GM21737 (cell line): ENCODE measurements around the gene RIPK3.
"Not testable (repeated sequence)": the region's sequence is repeated elsewhere in the genome, so short reads cannot be mapped to it uniquely, and the experiment has no call there.

Experiments used
- ATAC-seq: cut with Tn5 transposase; IDR thresholded peaks from one replicate; pipeline ENCODE4 v1.9.1; 2021; ENCODE audit warnings: mild to moderate bottlenecking, moderate library complexity; ENCODE audit not compliant: unreplicated experiment

The RIPK3 gene

DNA sequence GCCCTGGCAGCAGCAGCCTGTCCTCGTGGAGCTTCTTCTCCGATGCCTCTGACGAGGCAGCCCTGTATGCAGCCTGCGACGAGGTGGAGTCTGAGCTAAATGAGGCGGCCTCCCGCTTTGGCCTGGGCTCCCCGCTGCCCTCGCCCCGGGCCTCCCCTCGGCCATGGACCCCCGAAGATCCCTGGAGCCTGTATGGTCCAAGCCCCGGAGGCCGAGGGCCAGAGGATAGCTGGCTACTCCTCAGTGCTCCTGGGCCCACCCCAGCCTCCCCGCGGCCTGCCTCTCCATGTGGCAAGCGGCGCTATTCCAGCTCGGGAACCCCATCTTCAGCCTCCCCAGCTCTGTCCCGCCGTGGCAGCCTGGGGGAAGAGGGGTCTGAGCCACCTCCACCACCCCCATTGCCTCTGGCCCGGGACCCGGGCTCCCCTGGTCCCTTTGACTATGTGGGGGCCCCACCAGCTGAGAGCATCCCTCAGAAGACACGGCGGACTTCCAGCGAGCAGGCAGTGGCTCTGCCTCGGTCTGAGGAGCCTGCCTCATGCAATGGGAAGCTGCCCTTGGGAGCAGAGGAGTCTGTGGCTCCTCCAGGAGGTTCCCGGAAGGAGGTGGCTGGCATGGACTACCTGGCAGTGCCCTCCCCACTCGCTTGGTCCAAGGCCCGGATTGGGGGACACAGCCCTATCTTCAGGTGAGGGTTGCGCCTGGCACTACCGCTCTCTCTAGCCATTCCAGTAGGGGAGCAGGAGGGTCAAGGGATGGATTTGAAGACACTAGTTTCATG, 30.3 kb upstream of the RIPK3 start:
- no peak for ATAC-seq

DNA sequence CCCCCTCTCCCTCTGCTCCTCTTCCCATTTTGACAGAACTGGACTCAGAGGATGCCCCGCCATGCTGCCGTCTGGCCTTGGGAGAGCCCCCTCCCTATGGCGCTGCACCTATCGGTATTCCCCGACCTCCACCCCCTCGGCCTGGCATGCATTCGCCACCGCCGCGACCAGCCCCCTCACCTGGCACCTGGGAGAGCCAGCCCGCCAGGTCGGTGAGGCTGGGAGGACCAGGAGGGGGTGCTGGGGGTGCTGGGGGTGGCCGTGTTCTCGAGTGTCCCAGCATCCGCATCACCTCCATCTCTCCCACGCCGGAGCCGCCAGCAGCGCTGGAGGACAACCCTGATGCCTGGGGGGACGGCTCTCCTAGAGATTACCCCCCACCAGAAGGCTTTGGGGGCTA, 29.7 kb upstream of the RIPK3 start:
- ATAC-seq, result no peak

DNA sequence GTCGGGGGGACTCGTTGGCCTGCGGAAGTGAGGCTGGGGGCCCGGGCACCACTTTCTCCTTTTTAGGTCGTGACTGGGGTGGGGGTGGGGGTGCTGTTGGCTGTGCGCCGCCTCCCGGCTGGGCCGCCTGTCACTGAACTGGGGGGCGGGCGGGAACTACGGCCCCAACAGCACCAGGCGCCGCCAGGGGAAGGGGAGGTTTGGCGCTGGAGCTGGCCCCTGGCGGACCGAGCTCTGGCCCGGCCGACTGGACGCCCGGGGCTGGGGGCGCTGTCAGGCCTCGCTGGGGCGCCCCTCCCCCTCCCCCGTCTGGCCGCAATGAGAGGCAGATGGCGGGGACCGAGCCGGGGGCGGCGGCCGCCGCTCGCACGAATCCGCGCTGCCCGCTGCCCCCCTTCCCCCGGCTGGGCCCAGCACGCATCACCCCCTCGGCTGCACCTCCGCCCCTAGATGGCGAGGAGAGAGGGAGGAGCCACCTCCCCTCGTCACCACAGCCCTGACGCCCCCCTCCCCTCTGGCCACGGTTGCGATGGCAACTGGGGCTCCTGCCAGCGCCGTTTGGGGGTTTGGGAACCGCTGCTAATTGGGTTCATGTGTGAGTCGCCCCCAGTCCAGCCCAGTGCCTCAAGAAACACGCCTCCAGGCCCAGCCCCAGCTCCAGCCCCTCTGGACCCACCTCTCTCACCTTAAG, 28.9 kb upstream of the RIPK3 start:
- ATAC-seq, result no peak

DNA sequence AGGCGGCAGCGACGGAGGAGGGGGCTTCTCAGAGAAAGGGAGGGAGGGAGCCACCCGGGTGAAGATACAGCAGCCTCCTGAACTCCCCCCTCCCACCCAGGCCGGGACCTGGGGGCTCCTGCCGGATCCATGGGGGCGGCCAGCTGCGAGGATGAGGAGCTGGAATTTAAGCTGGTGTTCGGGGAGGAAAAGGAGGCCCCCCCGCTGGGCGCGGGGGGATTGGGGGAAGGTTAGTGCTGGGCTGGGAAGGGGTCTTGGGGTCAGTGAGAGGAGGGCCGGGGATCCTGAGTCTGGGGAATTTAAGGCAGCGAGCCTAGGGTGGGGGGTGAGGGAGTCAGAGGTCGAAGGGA, 28.4 kb upstream of the RIPK3 start:
- no peak for ATAC-seq

DNA sequence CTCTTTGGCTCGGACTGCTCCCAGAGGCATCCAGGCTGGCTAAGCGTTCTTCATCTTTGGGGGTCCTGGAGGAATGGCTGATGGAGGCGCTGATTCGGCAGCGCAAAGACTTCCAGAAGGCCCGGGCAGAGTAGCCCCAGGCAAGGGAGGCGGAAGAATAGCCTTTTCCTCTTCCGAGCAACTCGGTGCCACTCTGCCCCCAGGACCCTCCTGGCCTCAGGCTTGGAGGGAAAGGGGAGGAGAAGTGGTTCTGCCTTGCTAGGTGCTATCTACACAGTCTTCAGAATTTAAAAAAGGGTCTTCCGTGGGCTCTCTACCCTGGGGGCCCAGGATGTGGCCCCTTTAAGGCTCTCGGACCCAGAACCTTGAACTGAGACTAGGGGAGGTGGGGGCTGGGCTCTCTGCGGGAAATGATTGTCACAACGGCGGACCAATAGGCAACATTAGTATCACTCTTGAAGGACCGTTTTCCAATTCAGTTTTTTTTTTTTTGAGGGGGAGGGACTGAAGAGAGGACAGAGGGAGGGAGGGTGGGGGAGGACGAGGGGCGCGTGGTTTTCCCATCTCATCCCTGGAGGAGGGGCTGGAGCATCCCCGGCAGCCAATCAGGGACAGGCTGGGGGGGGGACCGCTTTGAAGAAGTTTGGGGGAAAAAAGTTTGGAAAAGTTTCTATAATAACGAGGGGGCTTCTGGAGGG, 27.9 kb upstream of the RIPK3 start, which contains the start of gene NFATC4:
TSS of gene NFATC4 (plus strand) at position 671 of the 698 bp plus-strand sequence. CDS start 157 bp downstream, outside the sequence.
- no peak for ATAC-seq

DNA sequence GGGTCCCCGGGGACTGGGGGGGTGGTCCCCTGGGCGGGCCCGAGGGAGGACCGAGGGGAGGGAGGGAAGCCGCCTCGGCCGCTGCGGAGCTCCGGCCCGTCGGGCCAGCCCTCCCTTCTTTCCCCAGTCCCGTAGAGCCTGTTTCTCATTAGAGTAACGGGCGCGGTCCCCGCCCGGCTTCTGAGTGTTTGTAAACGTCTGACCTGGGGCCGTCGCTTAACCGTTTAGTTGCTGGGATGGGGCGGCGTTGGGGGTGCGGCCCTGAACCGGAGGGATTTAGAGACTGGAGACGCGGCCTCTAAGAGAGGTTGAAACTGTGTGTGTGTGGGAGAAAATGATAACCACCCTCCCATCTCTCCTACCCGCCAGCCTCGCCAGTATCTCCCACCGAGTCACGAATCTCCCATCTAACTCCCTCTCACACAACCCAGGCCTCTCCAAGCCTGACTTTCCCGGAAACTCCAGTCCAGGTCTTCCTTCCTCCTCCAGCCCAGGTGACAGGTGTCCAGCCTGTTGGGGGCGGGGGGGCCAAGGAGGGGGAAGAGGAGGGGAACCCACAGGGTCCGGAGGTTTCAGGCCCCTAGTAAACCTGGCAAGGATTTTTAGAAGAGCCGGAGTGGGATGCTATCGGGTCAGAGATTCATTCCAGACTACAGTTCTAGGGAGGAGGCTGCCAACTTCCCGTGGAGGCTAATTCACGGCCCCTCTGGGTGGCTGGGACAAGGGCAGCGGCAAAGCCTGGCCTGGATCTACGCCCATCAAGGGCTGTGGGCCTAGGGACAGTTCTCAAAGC, 27.1 kb upstream of the RIPK3 start:
- ATAC-seq, result peak; percentile 70

DNA sequence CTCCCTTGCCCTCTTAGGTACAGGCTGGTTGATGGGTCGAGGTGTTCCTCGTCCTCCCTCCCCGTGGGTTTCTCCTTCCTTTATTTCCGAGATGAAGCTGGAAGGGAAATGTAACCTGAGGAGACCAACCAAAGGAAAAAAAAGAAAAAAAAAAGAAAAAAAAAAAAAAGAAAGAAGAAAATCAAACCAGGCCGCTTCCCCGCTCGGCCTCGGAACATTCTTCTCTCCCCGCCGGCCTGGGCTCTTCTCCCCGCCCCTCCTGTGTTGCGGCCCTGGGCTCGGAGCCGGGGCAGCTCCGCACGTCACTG, 26.6 kb upstream of the RIPK3 start:
- no peak for ATAC-seq

DNA sequence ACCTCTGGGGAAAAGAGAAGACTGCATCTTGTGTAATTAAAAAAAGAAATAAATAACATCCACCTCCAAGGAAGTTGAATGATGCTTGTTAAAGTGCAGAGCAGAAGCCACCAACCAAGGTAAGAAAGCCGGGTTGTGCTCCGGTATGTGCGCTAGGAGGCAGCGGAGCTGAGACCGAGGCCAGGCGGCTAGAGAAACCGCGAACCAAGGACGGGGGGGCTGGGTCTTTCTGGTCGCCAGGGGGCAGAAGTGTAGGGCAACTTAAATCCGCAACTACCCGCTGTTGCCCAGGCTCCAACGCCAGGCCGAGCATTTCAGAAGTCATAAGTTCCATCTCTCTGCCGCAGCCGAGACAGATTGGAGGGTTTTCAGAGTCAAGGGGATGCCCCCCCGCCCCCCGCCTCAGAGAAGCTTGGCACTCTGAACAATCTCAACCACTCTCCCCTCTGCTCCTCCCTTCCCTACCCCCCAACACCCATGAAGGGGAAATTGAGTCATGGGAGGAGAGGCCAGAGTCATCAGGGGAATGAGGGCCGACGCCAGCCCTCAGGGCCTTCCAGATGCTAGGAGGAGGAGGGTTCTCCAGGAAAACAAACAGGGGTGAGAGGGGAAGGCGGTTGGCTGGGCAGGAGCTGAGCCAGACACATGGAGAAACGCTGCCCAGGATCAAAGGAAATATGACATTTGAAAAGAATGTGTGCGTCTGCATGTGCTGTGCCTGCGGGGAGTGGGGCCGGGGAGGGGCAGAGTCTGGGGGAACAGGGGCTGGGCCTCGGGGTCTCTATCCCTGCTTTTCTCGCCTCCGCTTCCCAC, 26.0 kb upstream of the RIPK3 start:
- no peak for ATAC-seq

DNA sequence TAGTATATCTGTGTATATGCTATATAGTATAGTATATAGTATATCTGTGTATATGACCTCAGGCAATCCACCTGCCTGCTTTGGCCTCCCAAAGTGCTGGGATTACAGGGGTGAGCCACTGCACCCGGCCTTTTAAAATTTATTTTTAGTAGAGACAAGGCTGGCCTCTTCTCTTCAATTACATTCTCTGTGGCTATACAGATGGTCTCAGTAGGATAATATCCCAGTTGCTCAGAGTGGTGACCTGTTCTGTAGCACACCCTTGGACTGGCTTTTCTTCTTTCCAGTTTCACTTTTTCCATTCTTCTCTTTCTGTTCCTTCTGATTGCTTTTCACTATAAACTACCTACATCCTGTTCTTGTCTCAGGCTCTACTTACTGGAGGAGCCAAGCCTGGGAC, 25.1 kb upstream of the RIPK3 start:
- ATAC-seq, result no peak

DNA sequence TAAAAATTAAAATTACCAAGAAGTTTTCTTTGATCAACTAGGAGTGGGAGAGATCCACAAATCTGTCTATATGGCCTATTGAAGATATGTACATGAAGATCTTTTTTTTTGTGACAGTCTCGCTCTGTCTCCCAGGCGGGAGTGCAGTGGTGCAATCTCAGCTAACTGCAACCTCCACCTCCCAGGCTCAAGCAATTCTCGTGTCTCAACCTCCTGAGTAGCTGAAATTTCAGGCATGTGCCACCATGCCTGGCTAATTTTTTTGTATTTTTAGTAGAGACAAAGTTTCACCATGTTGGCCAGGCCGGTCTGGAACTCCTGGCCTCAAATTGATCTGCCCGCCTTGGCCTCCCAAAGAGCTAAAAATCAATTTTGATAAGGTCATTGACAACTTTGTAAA, 23.6 kb upstream of the RIPK3 start:
- ATAC-seq, result no peak

DNA sequence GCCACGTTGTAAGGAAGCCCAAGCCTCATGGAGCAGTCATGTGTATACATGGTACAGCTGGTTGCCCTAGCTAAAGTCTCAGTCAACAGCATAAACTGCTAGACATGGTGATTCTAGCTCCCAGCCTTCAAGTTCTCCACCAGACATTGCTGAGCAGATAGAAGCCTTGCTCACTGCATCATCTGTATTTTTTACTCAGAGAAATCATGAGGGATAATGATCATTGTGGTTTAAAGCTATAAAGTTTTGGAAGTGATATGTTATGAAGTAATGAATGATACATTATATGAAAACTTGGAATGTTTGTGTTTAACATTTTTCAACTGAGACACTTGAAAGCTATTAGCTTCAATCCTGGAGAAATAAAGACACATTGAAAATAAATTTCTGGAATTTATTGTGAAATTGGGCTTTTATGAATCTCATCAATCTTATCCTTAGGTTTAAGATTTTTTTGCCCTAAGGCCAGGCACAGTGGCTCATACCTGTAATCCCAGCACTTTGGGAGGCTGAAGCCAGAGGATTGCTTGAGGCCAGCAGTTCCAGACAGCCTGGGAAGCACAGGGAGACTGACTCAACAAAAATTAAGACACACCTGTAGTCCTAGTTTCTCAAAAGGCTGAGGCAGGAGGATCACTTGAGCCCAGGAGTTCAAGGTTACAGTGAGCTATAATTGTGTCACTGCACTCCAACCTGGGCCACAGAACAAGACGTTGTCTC, 22.6 kb upstream of the RIPK3 start:
- no peak for ATAC-seq

DNA sequence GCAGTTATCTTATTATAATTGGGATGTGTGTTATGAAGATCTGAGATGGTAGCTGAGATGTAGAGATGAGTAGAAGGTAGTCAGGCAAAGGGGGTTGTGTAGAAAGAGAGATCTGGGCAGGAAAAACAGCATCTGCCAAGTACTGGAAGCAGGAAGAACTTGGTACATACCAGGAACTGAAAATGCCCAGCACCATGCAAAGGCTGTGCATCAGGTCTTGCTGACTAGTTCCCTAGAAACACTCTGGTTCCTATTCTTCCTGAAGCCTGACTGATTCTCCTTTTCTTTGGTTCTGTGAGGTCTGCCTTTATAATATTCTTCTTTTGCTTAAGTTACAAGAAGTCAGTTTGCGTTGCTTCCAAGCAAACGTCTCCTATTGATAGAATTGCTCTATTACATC, 21.5 kb upstream of the RIPK3 start:
- no peak for ATAC-seq

DNA sequence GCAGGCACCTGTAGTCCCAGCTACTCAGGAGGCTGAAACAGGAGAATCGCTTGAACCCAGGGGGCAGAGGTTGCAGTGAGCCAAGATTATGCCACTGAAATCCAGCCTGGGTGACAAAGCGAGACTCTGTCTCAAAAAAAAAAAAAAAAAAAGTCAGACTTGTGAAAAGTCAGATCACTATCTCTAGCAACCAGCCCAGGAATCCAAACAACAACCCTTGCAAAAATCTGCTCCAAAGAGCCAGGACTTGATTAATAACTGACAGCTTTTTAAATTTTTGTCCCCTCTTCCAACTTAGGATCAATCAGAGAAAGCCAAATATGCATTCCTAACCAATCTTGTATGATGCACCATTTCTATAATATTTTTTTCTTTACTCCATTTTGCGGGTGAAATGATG, 20.5 kb upstream of the RIPK3 start:
- ATAC-seq, result no peak

DNA sequence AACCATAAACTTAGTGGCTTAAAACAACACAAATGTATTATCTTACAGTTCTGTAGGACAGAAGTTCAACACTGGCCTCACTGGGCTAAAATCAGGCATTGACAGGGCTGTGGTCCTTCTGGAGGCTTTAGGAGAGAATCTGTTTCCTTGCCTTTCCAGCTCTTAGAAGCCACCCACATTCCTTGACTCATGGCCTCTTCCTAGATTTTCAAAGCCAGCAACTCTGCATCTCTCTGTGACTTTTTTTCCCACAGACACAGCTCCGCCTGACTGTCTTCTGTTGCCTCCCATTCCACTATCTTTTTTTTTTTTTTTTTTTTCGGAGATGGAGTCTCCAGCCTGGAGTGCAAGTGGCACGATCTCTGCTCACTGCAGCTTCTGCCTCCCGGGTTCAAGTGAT, 16.4 kb upstream of the RIPK3 start:
- ATAC-seq, result no peak

DNA sequence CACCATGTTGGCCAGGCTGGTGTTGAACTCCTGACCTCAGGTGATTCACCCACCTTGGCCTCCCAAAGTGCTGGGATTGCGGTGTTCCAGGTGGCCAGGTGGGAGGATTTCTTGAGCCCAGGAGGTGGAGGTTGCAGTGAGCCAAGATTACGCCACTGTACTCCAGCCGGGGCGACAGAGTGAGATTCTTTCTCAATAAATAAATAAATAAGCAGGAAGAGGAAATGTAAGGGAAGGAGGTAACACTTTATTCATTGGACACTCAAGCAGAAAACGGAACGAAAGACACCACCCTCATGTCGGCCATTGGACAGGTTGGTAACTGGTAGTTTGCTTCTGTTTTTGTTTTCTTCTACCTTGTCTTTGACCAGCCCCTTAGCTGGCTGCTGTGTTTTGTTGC, 15.2 kb upstream of the RIPK3 start:
- ATAC-seq, result no peak

DNA sequence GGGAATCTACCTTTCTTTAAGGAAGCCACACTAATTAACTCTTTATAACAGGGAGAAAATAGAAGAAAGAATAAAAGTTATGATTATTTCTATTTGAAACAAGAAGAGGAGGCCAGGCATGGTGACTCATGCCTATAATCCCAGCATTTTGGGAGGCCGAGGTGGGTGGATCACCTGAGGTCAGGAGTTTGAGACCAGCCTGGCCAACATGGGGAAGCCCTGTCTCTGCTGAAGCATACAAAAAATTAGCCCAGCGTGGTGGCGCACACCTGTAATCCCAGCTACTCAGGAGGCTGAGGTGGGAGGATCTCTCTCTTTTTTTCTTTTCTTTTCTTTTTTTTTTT, 14.7 kb upstream of the RIPK3 start:
- ATAC-seq, result not testable (repeated sequence)

DNA sequence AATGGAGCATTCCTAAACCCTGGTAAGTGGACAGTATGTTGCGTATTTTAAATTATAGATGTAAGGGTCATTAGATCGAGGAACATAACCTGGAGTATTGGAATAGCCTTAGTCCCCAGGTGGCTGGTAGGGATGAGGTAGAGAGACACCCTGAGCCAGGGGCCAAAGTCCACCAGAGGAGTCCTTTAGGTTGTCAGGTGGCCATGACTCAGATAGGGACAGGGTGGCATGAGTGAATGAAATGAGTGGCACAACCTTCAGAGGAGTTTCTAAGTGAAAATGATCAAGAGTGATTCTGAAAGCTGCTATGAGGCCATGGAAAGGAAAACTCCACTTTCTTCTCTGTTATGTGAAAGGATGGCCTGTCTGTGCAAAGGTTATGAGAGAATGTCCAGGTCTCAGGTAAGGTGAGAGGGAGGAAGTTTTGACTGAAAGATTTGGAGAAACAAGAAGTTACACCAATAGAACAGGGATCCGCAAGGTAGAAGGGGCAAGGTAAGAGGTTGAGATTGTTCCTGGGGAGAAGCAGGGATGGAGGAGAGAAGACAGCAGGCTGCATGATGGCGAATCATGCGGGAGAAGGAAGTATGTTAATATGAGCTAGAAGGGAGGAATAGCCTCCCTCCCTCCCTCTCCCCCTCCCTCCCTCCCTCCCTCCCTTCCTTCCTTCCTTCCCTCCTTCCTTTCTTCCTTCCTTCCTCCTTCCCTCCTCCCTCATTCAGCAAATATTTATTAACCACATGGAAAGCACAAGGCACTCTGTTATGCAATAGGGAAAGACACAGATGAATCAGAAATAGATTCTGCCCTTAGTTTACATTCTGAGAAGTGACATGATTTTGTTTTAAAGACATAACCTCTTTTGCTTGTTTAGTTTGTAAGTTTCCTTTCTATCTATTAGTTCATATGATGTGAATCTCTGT, 14.0 kb upstream of the RIPK3 start:
- ATAC-seq, result no peak

DNA sequence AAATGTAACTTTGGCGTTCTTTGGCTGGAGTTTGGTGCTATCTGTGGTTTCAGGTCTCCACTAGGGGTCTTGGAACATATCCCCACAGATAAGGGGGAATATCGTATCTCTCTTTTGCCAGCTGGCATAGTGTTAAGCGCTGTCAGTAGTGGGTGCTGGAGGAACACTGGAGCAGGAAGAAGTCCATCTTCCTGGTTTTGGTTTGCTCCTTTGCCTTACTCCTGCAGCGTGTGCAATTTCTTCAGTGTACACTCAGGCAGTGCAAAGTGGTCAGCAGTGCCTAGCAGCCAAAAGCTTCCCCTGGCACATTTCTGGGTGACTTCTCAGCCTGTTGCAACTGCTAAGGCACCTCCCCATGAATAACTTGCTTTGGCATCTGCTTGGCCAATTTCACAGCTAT, 11.7 kb upstream of the RIPK3 start:
- no peak for ATAC-seq

DNA sequence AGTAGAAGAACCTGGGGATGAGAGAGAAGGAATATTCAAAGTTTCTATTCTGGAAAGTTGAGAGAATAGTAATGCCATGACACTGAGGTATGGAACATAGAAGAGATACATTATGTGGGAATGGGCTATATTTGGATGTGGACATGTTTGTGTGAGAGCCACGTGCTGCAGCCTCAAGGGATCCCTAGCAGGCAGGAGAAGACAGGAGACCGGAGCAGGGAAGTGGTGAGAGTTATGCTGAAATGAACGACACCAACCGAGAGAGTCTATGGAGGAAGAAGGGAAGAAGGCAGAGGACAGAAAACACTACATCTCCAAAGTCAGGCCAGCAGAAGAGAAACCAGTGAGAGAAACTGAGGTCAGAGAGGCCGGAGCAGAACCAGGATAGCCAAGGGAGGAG, 10.0 kb upstream of the RIPK3 start:
- ATAC-seq, result no peak
